Activated CD4-positive, alpha-beta T cell treated with anti-CD3 and anti-CD28 coated beads, Interleukin-2, Interleukin-4, amounts not matched to agents 100 ng/mL and 50 ng/mL, durations not matched to agents 16 hours and 8 hours (primary cell): ENCODE results near the gene ADAMTSL5.
"Not testable (repeated sequence)": the region's sequence is repeated elsewhere in the genome, so short reads cannot be mapped to it uniquely, and the experiment has no call there.

Experiments used
- DNase-seq: peaks from one replicate; pipeline ENCODE4 v3.0.0-alpha.2; 2020; ENCODE audit warnings: low spot score

Gene ADAMTSL5

GRCh38 chr19:1530856-1531255, 18.0 kb upstream of the ADAMTSL5 start:
- not testable (repeated sequence) for DNase-seq

GRCh38 chr19:1529430-1529816, 16.6 kb upstream of the ADAMTSL5 start:
- no peak for DNase-seq

- no peak for DNase-seq
Measured at GRCh38 chr19:1528596-1529429, 16.0 kb upstream of the ADAMTSL5 start.

- DNase-seq, result no peak
Measured at GRCh38 chr19:1527650-1528309, 15.0 kb upstream of the ADAMTSL5 start.

GRCh38 chr19:1526979-1527649, 14.3 kb upstream of the ADAMTSL5 start:
- DNase-seq, result no peak

GRCh38 chr19:1526066-1526778, 13.4 kb upstream of the ADAMTSL5 start:
- no peak for DNase-seq

- DNase-seq, result no peak
Measured at GRCh38 chr19:1525343-1525742, 12.5 kb upstream of the ADAMTSL5 start.

GRCh38 chr19:1524972-1525325, 12.1 kb upstream of the ADAMTSL5 start:
- no peak for DNase-seq

GRCh38 chr19:1524287-1524971, 11.6 kb upstream of the ADAMTSL5 start:
- no peak for DNase-seq

- no peak for DNase-seq
Measured at GRCh38 chr19:1523412-1524286, 10.8 kb upstream of the ADAMTSL5 start, which contains the start of gene PLK5. Gene PLK5 (plus strand): TSS chr19:1524077. CDS start chr19:1526997, 2,920 bp downstream.

GRCh38 chr19:1522838-1523237, 10.0 kb upstream of the ADAMTSL5 start:
- no peak for DNase-seq

- DNase-seq, result no peak
Measured at GRCh38 chr19:1522061-1522460, 9.2 kb upstream of the ADAMTSL5 start.

- DNase-seq, result no peak
Measured at GRCh38 chr19:1521636-1522035, 8.8 kb upstream of the ADAMTSL5 start.

- DNase-seq, result no peak
Measured at GRCh38 chr19:1520203-1520780, 7.5 kb upstream of the ADAMTSL5 start.

GRCh38 chr19:1519802-1520201, 7.0 kb upstream of the ADAMTSL5 start:
- DNase-seq, result not testable (repeated sequence)

- no peak for DNase-seq
Measured at GRCh38 chr19:1518471-1518870, 5.7 kb upstream of the ADAMTSL5 start.

GRCh38 chr19:1516395-1516753, 3.6 kb upstream of the ADAMTSL5 start:
- DNase-seq, result no peak

- DNase-seq, result no peak
Measured at GRCh38 chr19:1514986-1515721, 2.3 kb upstream of the ADAMTSL5 start.

- no peak for DNase-seq
Measured at GRCh38 chr19:1514295-1514661, 1.5 kb upstream of the ADAMTSL5 start.
